Stimulated activated CD8-positive, alpha-beta memory T cell treated with anti-CD3 and anti-CD28 coated beads, Interleukin-12 subunit alpha, Interleukin-12 subunit beta, amount 100 ng/mL, for 24 hours (primary cell): ENCODE measurements around the gene FAM181B.

Experiments used
- DNase-seq: peaks from one replicate; pipeline ENCODE4 v3.0.0-alpha.2; 2020; ENCODE audit errors: extremely low read depth

The FAM181B gene

GRCh38 chr11:82682003-82682751 is 51.5 kb downstream of the FAM181B start:
- DNase-seq: no peak

- DNase-seq: no peak
Measured at GRCh38 chr11:82680252-82680651, 53.4 kb downstream of the FAM181B start.
